SK-N-SH (cell line): Measurements from ENCODE around the gene HLA-DQB1. TPM values are rescaled to one million over a fixed set of nuclear protein-coding genes. Genes with fewer than 3 reads are reported as not detected.
"Not testable (repeated sequence)": the region's sequence is repeated elsewhere in the genome, so short reads cannot be mapped to it uniquely, and the experiment has no call there.

Experiments used
- CTCF ChIA-PET: fragments of 300-600, 350-600 bp; formaldehyde crosslinking; extraction: SDS; loops from one replicate; lab custom pipeline; 2021; lab: Yijun Ruan, JAX
- POLR2A ChIA-PET: fragments of 350-600 bp; sonication (Branson Sonifier 250); formaldehyde crosslinking; extraction: SDS; loops from one replicate; lab custom pipeline; 2020; ENCODE audit warnings: antibody characterized with exemption, inconsistent platforms; lab: Yijun Ruan, JAX
- DNase-seq: peaks from one replicate; pipeline ENCODE4 v3.0.0; 2012
- H2AFZ ChIP-seq: fragments of 200-600 bp; sonication (generic); 2 replicates; pipeline ENCODE4 v1.8.1; 2016; ENCODE audit warnings: antibody characterized with exemption, mild to moderate bottlenecking, low read depth
- H3F3A ChIP-seq: fragments of 200-600 bp; sonication (generic); replicated peaks from 2 replicates; pipeline ENCODE3; 2016; ENCODE audit warnings: antibody characterized with exemption, mild to moderate bottlenecking; ENCODE audit not compliant: insufficient read depth
- H3K27ac ChIP-seq, 2 experiments: fragments of 200-500 bp in 1 of 2; fragments of 200-600 bp in 1 of 2; sonication (Bioruptor generic) in 1 of 2; sonication (generic), shearing (Covaris generic) in 1 of 2; 2 replicates each; pipeline versions ENCODE4 v1.5.1 to v1.6.1; 2014 to 2016; ENCODE audit warnings: low read depth in 2 of 2, inconsistent platforms in 1 of 2, low read length in 1 of 2, mild to moderate bottlenecking in 1 of 2, mixed read lengths in 1 of 2
- H3K27me3 ChIP-seq: fragments of 200-600 bp; sonication (generic), shearing (Covaris generic); 2 replicates; pipeline ENCODE4 v1.6.1; 2016; ENCODE audit warnings: mixed run types; ENCODE audit not compliant: insufficient read depth
- H3K36me3 ChIP-seq, 2 experiments: fragments of 200-500 bp in 1 of 2; fragments of 200-600 bp in 1 of 2; sonication (Bioruptor generic) in 1 of 2; sonication (generic) in 1 of 2; replicated peaks in 1 of 2; 2 replicates each; pipeline versions ENCODE3 to v1.5.1; 2014 to 2016; ENCODE audit warnings: low read length in 1 of 2, mild to moderate bottlenecking in 1 of 2; ENCODE audit not compliant: insufficient read depth in 2 of 2, control insufficient read depth in 1 of 2
- H3K4me1 ChIP-seq, 2 experiments: fragments of 200-500 bp in 1 of 2; fragments of 200-600 bp in 1 of 2; sonication (Bioruptor generic) in 1 of 2; sonication (generic), shearing (Covaris generic) in 1 of 2; 2 replicates each; pipeline versions ENCODE4 v1.5.1 to v1.6.1; 2014 to 2016; ENCODE audit warnings: low read depth in 1 of 2, low read length in 1 of 2, mixed run types in 1 of 2; ENCODE audit not compliant: insufficient read depth in 2 of 2, control insufficient read depth in 1 of 2
- H3K4me2 ChIP-seq: fragments of 200-600 bp; sonication (generic), shearing (Covaris generic); 2 replicates; pipeline ENCODE4 v1.6.1; 2017; ENCODE audit warnings: mixed run types
- H3K4me3 ChIP-seq, 2 experiments: fragments of 200-500 bp in 1 of 2; fragments of 200-600 bp in 1 of 2; sonication (Bioruptor generic) in 1 of 2; sonication (generic), shearing (Covaris generic) in 1 of 2; 2 replicates each; pipeline versions ENCODE4 v1.5.1 to v1.8.1; 2014 to 2016; ENCODE audit warnings: low read depth in 2 of 2, inconsistent platforms in 1 of 2, low read length in 1 of 2, mild to moderate bottlenecking in 1 of 2, mixed read lengths in 1 of 2, moderate library complexity in 1 of 2
- H3K79me2 ChIP-seq: fragments of 200-600 bp; sonication (generic); 2 replicates; pipeline ENCODE4 v1.8.1; 2017; ENCODE audit warnings: mild to moderate bottlenecking; ENCODE audit not compliant: insufficient read depth
- H3K9ac ChIP-seq: fragments of 200-600 bp; sonication (generic); 2 replicates; pipeline ENCODE4 v1.6.1; 2017; ENCODE audit warnings: mixed run types
- H3K9me2 ChIP-seq: fragments of 200-600 bp; sonication (generic); 2 replicates; pipeline ENCODE4 v1.6.1; 2017; ENCODE audit warnings: mixed run types
- H3K9me3 ChIP-seq: fragments of 200-600 bp; sonication (generic); 2 replicates; pipeline ENCODE4 v1.6.1; 2017; ENCODE audit warnings: mixed run types, mild to moderate bottlenecking, moderate library complexity
- H4K20me1 ChIP-seq: fragments of 200-600 bp; sonication (generic); 2 replicates; pipeline ENCODE4 v1.6.1; 2017; ENCODE audit warnings: mild to moderate bottlenecking, mixed run types; ENCODE audit not compliant: insufficient read depth
- JUND ChIP-seq: IDR thresholded peaks from 2 replicates; pipeline ENCODE4 v1.4.0; 2012
- RXRA ChIP-seq: IDR thresholded peaks from 2 replicates; pipeline ENCODE4 v1.4.0; 2012; ENCODE audit warnings: low read depth, mild to moderate bottlenecking, borderline replicate concordance
- WGBS: methylation state at CpG from one replicate; pipeline ENCODE4 v1.1.6; 2017; ENCODE audit warnings: low lambda C conversion rate; 5-methylcytosine and 5-hydroxymethylcytosine counted together
- polyA plus RNA-seq, 3 experiments: library from polyadenylated mRNA; depleted of rRNA; stranded (reverse); fragments of >200 nt; gene quantifications; 2 replicates each; pipeline ENCODE4 v1.2.3, GENCODE V29; 2012
- TF ChIP-seq, protein P1 (sequence below): fragments of 200-600 bp; sonication (generic); IDR thresholded peaks from 2 replicates; pipeline ENCODE4 v1.6.1; 2017; ENCODE audit warnings: antibody characterized with exemption, mild to moderate bottlenecking, moderate library complexity
- TF ChIP-seq, protein P2 (sequence below): IDR thresholded peaks from 2 replicates; pipeline ENCODE4 v1.4.0; 2012; ENCODE audit warnings: low read depth
- TF ChIP-seq, protein P3 (sequence below): IDR thresholded peaks from 2 replicates; pipeline ENCODE4 v1.6.1; 2012; ENCODE audit warnings: mild to moderate bottlenecking, low read depth, low read length, moderate library complexity

Gene HLA-DQB1
- polyA plus RNA-seq, 1 of the 3 experiments (the other 2 are of a cell fraction): not detected

DNA sequence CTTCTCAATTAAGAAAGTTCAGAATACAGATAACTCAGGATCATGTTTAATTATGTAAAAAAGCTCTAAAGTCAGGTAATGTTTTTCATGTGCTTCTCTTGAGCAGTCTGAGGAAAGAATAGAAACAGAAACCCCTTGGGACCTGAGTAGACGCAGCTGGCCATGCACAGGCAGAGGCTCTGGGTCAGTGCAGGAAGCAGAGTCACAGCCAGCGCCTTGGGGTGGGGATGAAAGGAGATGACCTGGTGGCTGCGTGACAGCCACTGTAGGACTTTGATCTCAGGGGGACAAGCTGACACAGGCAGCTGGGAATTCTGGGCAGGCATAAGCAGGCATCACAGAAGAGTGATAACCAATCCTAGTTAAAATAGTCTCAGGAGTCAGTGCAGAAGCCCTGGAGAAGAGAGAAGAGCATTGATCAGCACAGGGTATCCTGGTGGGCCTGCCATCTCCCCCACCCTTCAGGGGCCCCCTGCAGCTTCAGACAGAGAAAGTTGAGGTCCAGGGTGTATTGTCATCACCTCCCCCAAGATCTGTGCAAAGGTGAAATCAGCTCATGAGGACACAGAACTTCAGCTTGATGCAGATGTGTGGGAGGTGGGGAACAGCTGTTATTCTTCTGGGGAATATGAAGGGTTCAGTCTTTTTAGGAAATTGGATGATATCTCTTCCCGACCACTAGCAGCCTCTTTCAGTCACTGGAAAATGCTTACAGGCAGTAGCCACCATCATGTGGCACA is 6.4 kb downstream of the HLA-DQB1 start (continued):
- TF ChIP-seq, protein P1, sequence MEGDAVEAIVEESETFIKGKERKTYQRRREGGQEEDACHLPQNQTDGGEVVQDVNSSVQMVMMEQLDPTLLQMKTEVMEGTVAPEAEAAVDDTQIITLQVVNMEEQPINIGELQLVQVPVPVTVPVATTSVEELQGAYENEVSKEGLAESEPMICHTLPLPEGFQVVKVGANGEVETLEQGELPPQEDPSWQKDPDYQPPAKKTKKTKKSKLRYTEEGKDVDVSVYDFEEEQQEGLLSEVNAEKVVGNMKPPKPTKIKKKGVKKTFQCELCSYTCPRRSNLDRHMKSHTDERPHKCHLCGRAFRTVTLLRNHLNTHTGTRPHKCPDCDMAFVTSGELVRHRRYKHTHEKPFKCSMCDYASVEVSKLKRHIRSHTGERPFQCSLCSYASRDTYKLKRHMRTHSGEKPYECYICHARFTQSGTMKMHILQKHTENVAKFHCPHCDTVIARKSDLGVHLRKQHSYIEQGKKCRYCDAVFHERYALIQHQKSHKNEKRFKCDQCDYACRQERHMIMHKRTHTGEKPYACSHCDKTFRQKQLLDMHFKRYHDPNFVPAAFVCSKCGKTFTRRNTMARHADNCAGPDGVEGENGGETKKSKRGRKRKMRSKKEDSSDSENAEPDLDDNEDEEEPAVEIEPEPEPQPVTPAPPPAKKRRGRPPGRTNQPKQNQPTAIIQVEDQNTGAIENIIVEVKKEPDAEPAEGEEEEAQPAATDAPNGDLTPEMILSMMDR: no peak
- no peak for TF ChIP-seq RXRA
- no peak for TF ChIP-seq JUND

DNA sequence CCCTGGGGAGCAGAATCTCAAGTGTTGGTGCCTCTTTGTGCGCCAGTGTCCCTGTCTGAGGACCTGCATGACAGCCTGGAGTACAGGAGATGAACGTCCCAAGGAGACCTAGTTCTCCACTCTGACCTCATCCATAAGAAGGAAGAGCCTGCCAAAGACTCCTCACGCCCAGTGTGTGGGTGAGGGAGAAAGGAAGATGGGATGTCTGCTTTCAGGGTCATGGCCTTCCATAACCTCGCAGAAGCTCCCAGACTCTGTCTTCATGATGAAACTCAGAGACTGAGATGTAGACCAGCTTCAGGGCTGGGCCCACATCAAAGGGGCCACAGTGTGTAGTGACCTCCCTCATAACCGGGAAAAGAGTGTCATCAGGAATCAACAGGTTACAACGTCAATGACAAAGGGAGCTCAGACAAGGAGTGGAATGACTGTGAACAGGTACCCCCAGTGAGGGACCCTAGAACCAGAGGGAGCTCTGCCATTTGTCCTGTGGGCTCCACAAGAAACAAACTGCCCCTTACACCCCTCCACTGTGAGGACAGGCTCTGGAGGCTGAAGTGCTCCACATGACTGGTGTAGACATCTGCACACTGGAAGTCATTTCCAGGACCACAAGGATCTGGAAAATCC is 8.1 kb downstream of the HLA-DQB1 start:
- no peaks in the 10 kb centered on the region for H3K9me3 ChIP-seq
- 0% methylated on average over 5 of the region's 6 CpGs for WGBS
- no peak overlapping the region for H3K4me2 ChIP-seq
- H3K36me3 ChIP-seq: no peaks in the 10 kb centered on the region
- no peak overlapping the region for H3K4me3 ChIP-seq
- TF ChIP-seq, protein P2, sequence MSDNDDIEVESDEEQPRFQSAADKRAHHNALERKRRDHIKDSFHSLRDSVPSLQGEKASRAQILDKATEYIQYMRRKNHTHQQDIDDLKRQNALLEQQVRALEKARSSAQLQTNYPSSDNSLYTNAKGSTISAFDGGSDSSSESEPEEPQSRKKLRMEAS: no peak
- TF ChIP-seq, protein P3, sequence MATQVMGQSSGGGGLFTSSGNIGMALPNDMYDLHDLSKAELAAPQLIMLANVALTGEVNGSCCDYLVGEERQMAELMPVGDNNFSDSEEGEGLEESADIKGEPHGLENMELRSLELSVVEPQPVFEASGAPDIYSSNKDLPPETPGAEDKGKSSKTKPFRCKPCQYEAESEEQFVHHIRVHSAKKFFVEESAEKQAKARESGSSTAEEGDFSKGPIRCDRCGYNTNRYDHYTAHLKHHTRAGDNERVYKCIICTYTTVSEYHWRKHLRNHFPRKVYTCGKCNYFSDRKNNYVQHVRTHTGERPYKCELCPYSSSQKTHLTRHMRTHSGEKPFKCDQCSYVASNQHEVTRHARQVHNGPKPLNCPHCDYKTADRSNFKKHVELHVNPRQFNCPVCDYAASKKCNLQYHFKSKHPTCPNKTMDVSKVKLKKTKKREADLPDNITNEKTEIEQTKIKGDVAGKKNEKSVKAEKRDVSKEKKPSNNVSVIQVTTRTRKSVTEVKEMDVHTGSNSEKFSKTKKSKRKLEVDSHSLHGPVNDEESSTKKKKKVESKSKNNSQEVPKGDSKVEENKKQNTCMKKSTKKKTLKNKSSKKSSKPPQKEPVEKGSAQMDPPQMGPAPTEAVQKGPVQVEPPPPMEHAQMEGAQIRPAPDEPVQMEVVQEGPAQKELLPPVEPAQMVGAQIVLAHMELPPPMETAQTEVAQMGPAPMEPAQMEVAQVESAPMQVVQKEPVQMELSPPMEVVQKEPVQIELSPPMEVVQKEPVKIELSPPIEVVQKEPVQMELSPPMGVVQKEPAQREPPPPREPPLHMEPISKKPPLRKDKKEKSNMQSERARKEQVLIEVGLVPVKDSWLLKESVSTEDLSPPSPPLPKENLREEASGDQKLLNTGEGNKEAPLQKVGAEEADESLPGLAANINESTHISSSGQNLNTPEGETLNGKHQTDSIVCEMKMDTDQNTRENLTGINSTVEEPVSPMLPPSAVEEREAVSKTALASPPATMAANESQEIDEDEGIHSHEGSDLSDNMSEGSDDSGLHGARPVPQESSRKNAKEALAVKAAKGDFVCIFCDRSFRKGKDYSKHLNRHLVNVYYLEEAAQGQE: no peak
- TF ChIP-seq, all 33 proteins: peak for 0
- no peak for DNase-seq
- Histone ChIP-seq H2AFZ (no peak overlapping the region), H3K27ac (no peak overlapping the region), H3K79me2 (no peaks in the 10 kb centered on the region), H3K4me1 (no peaks in the 10 kb centered on the region), H3K9ac (no peak overlapping the region), H3F3A (no peaks in the 10 kb centered on the region), H3K27me3 (no peaks in the 10 kb centered on the region), H3K9me2 (no peaks in the 10 kb centered on the region), H4K20me1 (no peaks in the 10 kb centered on the region)
- POLR2A ChIA-PET: no interaction called here
- CTCF ChIA-PET: no interaction called here

DNA sequence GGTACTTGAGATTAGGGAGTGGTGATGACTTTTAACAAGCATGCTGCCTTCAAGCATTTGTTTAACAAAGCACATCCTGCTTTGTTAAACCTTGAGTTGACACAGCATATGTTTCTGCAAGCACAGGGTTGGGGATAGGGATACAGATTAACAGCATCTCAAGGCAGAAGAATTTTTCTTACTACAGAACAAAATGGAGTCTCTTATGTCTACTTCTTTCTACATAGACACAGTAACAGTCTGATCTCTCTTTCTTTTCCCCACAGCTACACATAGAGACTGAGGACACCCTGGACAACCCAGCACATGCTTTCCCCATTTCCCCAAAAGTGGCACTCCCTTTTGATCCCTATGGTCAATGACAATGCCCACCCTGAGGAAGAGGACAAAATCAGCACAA is 8.6 kb downstream of the HLA-DQB1 start:
- H3K9me2 ChIP-seq, H3K27me3 ChIP-seq, H4K20me1 ChIP-seq, DNase-seq, CTCF ChIA-PET, H3K4me3 ChIP-seq, H3K79me2 ChIP-seq, H3K36me3 ChIP-seq, H3K27ac ChIP-seq, H3K9me3 ChIP-seq, H3K9ac ChIP-seq, H2AFZ ChIP-seq, H3K4me2 ChIP-seq, H3K4me1 ChIP-seq, H3F3A ChIP-seq, POLR2A ChIA-PET: not testable (repeated sequence)

DNA sequence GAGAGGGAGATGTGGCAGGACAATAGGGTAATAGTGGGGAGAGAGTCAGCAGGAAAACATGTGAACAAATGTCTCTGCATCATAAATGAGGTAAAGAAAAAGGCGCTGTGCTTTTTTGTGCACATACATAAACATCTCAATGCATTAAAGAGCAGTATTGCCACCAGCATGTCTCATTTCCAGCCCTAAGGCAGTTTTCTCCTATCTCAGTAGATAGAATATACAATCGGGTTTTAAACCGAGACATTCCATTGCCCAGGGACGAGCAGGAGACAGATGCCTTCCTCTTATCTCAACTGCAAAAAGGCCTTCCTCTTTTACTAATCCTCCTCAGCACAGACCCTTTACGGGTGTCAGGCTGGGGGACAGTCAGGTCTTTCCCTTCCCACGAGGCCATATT is 9.1 kb downstream of the HLA-DQB1 start:
- H2AFZ ChIP-seq, H3K36me3 ChIP-seq, DNase-seq, H3K4me3 ChIP-seq, H4K20me1 ChIP-seq, H3K9me3 ChIP-seq, H3F3A ChIP-seq, POLR2A ChIA-PET, H3K4me2 ChIP-seq, H3K79me2 ChIP-seq, H3K27ac ChIP-seq, CTCF ChIA-PET, H3K27me3 ChIP-seq, H3K9ac ChIP-seq, H3K4me1 ChIP-seq, H3K9me2 ChIP-seq: not testable (repeated sequence)
- WGBS: 0% methylated on average over 2 of the region's 6 CpGs
